AG09319 (cell line): ENCODE measurements around the gene RALGPS2.

Source experiments
- DNase-seq: peaks from one replicate; pipeline ENCODE4 v3.0.0-alpha.2; 2010; ENCODE audit warnings: low read depth; ENCODE audit errors: extremely low read depth
- CTCF ChIP-seq: IDR thresholded peaks from 2 replicates; pipeline ENCODE4 v1.5.1; 2011; ENCODE audit warnings: low read depth, mild to moderate bottlenecking, inconsistent platforms, low read length, moderate library complexity

RALGPS2 gene

GRCh38 chr1:178926046-178926445, 201.0 kb downstream of the RALGPS2 start:
- DNase-seq = no peak
- no peak for TF ChIP-seq CTCF

GRCh38 chr1:178927003-178927402, 202.0 kb downstream of the RALGPS2 start:
- DNase-seq = no peak
- TF ChIP-seq CTCF = no peak

GRCh38 chr1:178928041-178928440, 203.0 kb downstream of the RALGPS2 start:
- DNase-seq = no peak
- no peak for TF ChIP-seq CTCF

- TF ChIP-seq CTCF = no peak
- no peak for DNase-seq
Measured at GRCh38 chr1:178928976-178929375, 203.9 kb downstream of the RALGPS2 start.

GRCh38 chr1:178931858-178932551, 207.0 kb downstream of the RALGPS2 start:
- TF ChIP-seq CTCF = no peak
- DNase-seq = peak; percentile 39

- no peak for TF ChIP-seq CTCF
- no peak for DNase-seq
Measured at GRCh38 chr1:178932552-178932906, 207.5 kb downstream of the RALGPS2 start.

- no peak for TF ChIP-seq CTCF
- no peak for DNase-seq
Measured at GRCh38 chr1:178933105-178933561, 208.1 kb downstream of the RALGPS2 start.
